Kidney tubule cell (primary cell): ENCODE data around the gene YLPM1.

ENCODE experiments used
- DNase-seq: peaks from one replicate; pipeline ENCODE4 v3.0.0-alpha.2; 2018; ENCODE audit warnings: low spot score

The YLPM1 gene

GRCh38 chr14:74871819-74872218 is 108.7 kb downstream of the YLPM1 start:
- no peak for DNase-seq

DNA sequence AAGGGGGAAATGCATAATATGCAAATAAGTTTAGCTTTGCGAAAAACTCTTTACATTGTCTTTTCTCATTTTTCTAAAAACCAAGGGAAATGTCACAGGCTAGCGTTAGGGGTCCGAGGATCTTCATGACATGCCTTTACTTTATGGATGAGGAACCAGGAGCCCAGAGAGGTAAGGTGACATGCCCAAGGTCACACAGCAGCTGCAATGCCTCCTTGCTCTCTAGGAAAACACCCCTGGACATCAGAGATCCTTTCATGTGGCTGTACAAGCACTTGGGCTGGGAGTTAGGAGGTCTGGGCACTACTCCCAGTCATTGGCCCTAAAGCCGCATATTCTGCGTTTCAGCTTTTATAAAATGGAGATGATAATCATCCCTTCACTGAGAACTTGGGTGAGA is 112.1 kb downstream of the YLPM1 start:
- DNase-seq, result no peak

- DNase-seq, result no peak
Measured at GRCh38 chr14:74875941-74876913, 113.1 kb downstream of the YLPM1 start, which contains the start of gene PROX2. Gene PROX2 (minus strand): TSS chr14:74876145. CDS start chr14:74863834, 12,311 bp downstream.

- DNase-seq, result peak; percentile 29
Measured at GRCh38 chr14:74879427-74880182, 116.5 kb downstream of the YLPM1 start.

DNA sequence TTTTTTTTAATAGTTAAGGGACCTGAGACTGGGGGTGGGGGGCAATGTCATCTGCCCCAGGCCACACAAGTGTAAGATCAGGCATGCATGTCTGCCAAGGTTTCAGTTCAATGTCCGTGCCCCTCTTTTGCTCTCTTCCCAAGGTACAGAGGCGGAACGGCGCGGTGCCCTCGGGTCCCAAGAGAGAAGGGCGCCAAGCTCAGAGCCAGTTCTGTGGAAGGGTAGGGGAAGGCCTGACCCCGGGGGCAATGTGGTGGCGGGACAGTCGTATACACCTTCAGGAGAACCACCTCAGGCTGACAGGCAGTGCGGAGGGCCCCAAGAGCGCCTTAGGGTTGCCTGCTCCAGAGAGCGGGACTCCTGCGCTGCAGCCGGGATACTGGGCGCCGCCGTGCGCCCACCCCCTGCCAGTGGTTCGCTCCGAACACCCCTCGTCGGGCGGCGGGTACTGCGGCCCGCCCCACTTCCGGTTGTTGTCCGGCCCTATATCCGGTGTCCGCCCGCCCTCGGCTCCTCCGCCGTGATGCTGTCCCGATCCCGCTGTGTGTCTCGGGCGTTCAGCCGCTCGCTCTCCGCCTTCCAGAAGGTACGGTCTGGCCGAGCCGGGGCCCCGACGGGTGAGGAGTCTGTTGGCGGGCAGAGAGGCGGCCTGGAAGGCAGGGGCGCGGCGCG is 118.5 kb downstream of the YLPM1 start, which contains the start of gene DLST:
Gene DLST (plus strand): TSS at position 486 of the 672 bp plus-strand sequence. CDS start 38 bp downstream, at position 524.
- peak; percentile 89 for DNase-seq

DNA sequence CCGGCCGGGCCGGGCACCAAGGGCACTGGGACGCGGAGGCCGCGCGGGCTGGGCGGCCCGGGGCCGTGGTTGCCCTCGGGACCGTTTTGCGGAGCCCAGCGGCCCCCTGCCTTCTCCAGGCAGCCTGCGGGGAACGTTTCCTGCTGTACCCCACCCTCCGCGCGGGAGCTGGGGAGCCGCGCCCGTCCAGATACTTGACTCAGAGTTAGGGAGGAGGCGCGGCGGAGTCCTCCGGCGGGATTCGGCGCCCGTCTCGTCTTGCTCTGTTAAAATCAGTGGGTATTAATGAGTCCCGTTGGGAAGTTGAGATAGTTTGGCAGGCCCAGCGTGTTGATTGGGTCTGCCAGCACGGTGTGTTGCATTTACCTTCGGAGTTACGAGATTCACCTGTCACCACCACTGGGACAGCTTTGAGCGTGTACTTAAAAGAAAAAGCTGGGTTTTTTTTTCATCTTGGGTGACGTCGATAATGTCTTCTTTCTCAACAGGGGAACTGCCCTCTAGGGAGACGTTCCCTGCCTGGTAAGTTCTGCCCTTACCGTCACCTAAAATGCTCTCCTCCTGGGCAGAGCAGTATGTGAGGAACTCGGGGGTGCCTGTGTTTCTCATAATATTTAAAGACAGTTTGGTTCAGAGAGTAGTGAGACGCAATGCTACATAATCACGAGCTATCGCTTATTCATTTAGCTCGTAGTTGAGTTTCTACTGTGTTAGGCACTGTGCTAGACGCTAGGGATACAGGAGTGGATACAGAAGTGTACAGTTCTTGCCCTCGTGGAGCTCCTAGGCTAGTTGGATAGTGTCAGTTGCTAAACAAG is 119.2 kb downstream of the YLPM1 start:
- peak; percentile 54 for DNase-seq
